OCI-LY3 (cell line): ENCODE measurements around the gene NR1H4.

Experiments
- H2AFZ ChIP-seq: fragments of 200-600, 300-600 bp; shearing (Covaris generic); 2 replicates; pipeline ENCODE4 v1.6.0; 2014; ENCODE audit warnings: antibody characterized with exemption, low read depth, low read length
- H3K27ac ChIP-seq: fragments of 200-600, 300-600 bp; sonication (generic); 2 replicates; pipeline ENCODE4 v1.5.1; 2014; ENCODE audit warnings: mild to moderate bottlenecking, low read length, moderate library complexity, mixed read lengths
- H3K27me3 ChIP-seq: fragments of 200-600, 300-600 bp; sonication (generic); 2 replicates; pipeline ENCODE4 v1.6.1; 2014; ENCODE audit warnings: low read depth, low read length, mixed read lengths
- H3K36me3 ChIP-seq: fragments of 200-600, 300-600 bp; sonication (generic); replicated peaks from 2 replicates; pipeline ENCODE3; 2014; ENCODE audit warnings: low read depth, low read length, mixed read lengths
- H3K4me1 ChIP-seq: fragments of 300-600, 200-600 bp; sonication (generic); 2 replicates; pipeline ENCODE4 v1.6.1; 2014; ENCODE audit warnings: low read length, mixed read lengths
- H3K4me2 ChIP-seq: fragments of 200-600, 300-600 bp; sonication (generic); 2 replicates; pipeline ENCODE4 v1.6.1; 2014; ENCODE audit warnings: low read length, mixed read lengths
- H3K4me3 ChIP-seq: fragments of 300-600, 200-600 bp; sonication (generic); 2 replicates; pipeline ENCODE4 v1.5.1; 2014; ENCODE audit warnings: antibody characterized with exemption, mild to moderate bottlenecking, low read length, moderate library complexity
- H3K79me2 ChIP-seq: fragments of 300-600, 200-600 bp; shearing (Covaris generic); 2 replicates; pipeline ENCODE4 v1.6.1; 2014; ENCODE audit warnings: mild to moderate bottlenecking, low read length, mixed read lengths
- H3K9ac ChIP-seq: fragments of 300-600, 200-600 bp; shearing (Covaris generic); 2 replicates; pipeline ENCODE4 v1.6.0; 2014; ENCODE audit warnings: mild to moderate bottlenecking, low read length, moderate library complexity
- H3K9me3 ChIP-seq: fragments of 200-600, 300-600 bp; shearing (Covaris generic); 2 replicates; pipeline ENCODE4 v1.6.1; 2014; ENCODE audit warnings: low read length, mixed read lengths; ENCODE audit not compliant: insufficient read depth
- H4K20me1 ChIP-seq: fragments of 200-600, 300-600 bp; sonication (generic); 2 replicates; pipeline ENCODE4 v1.6.1; 2016; ENCODE audit warnings: low read length, mixed read lengths; ENCODE audit not compliant: insufficient read depth
- EZH2phosphoT487 ChIP-seq: fragments of 200-600 bp; shearing (Covaris generic); IDR thresholded peaks from 2 replicates; pipeline ENCODE4 v1.6.1; 2018; ENCODE audit warnings: antibody characterized with exemption, mixed run types, low read depth
- TF ChIP-seq, protein P1 (sequence below): fragments of 200-600, 300-600 bp; sonication (generic); IDR thresholded peaks from 2 replicates; pipeline ENCODE4 v1.5.1; 2014; ENCODE audit warnings: antibody characterized with exemption, low read length, low read depth

Gene NR1H4

DNA sequence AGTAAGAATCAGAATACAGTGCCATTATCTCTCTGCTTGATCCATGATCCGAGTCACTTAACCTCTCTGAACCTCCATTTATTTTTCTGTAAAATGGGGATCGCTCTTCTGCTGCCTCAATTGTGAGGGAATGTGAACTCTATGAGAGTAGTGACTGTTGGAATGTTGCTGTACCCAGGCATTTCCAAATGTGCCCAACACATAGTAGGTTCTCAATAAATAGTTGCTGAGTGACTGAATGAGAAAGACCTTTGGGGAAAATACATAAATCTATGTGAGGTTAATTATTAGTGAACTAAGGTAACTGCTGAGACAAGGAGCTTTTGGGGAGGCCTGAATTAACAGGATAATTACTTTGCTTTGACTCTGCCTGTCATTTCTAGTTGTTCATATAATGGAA is 33.9 kb upstream of the NR1H4 start:
- TF ChIP-seq, protein P1, sequence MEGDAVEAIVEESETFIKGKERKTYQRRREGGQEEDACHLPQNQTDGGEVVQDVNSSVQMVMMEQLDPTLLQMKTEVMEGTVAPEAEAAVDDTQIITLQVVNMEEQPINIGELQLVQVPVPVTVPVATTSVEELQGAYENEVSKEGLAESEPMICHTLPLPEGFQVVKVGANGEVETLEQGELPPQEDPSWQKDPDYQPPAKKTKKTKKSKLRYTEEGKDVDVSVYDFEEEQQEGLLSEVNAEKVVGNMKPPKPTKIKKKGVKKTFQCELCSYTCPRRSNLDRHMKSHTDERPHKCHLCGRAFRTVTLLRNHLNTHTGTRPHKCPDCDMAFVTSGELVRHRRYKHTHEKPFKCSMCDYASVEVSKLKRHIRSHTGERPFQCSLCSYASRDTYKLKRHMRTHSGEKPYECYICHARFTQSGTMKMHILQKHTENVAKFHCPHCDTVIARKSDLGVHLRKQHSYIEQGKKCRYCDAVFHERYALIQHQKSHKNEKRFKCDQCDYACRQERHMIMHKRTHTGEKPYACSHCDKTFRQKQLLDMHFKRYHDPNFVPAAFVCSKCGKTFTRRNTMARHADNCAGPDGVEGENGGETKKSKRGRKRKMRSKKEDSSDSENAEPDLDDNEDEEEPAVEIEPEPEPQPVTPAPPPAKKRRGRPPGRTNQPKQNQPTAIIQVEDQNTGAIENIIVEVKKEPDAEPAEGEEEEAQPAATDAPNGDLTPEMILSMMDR: no peak
- no peak for TF ChIP-seq EZH2phosphoT487
- Histone ChIP-seq H3K36me3 (no peaks in the 10 kb centered on the region), H4K20me1 (no peaks in the 10 kb centered on the region), H3K27ac (no peak overlapping the region), H2AFZ (no peak overlapping the region), H3K9ac (no peak overlapping the region), H3K9me3 (no peaks in the 10 kb centered on the region), H3K79me2 (no peaks in the 10 kb centered on the region), H3K27me3 (no peaks in the 10 kb centered on the region; the same call in 1 of the 2 replicates), H3K4me3 (no peak overlapping the region), H3K4me2 (no peak overlapping the region), H3K4me1 (no peaks in the 10 kb centered on the region)

GRCh38 chr12:100442403-100442802 is 31.3 kb upstream of the NR1H4 start:
- Histone ChIP-seq H3K4me2 (no peak overlapping the region), H3K9ac (no peak overlapping the region), H4K20me1 (no peaks in the 10 kb centered on the region), H3K9me3 (no peaks in the 10 kb centered on the region), H3K79me2 (no peaks in the 10 kb centered on the region), H3K27me3 (peaks cover 2% of the 10 kb centered on the region; the same call in 1 of the 2 replicates), H3K4me1 (no peaks in the 10 kb centered on the region), H2AFZ (no peak overlapping the region), H3K36me3 (no peaks in the 10 kb centered on the region), H3K27ac (no peak overlapping the region), H3K4me3 (no peak overlapping the region)
- TF ChIP-seq, protein P1: no peak
- TF ChIP-seq EZH2phosphoT487: no peak

- TF ChIP-seq EZH2phosphoT487: no peak
- TF ChIP-seq, protein P1: no peak
- no peak overlapping the region for H3K4me3 ChIP-seq
- H3K27me3 ChIP-seq: peaks cover 8% of the 10 kb centered on the region; the same call in 1 of the 2 replicates
- no peak overlapping the region for H3K4me2 ChIP-seq
- H3K9ac ChIP-seq: no peak overlapping the region
- no peaks in the 10 kb centered on the region for H3K9me3 ChIP-seq
- H2AFZ ChIP-seq: no peak overlapping the region
- no peaks in the 10 kb centered on the region for H4K20me1 ChIP-seq
- no peaks in the 10 kb centered on the region for H3K79me2 ChIP-seq
- H3K4me1 ChIP-seq: no peaks in the 10 kb centered on the region
- H3K27ac ChIP-seq: no peak overlapping the region
- H3K36me3 ChIP-seq: no peaks in the 10 kb centered on the region
Measured at GRCh38 chr12:100443434-100443833, 30.2 kb upstream of the NR1H4 start.

GRCh38 chr12:100445081-100445481 is 28.6 kb upstream of the NR1H4 start:
- TF ChIP-seq EZH2phosphoT487: no peak
- Histone ChIP-seq H3K27me3 (peaks cover 14% of the 10 kb centered on the region), H3K9me3 (no peaks in the 10 kb centered on the region), H3K36me3 (no peaks in the 10 kb centered on the region), H3K27ac (no peak overlapping the region), H2AFZ (no peak overlapping the region), H3K4me3 (no peak overlapping the region), H3K4me2 (no peak overlapping the region), H3K79me2 (no peaks in the 10 kb centered on the region), H3K9ac (no peak overlapping the region), H3K4me1 (no peaks in the 10 kb centered on the region), H4K20me1 (no peaks in the 10 kb centered on the region)

DNA sequence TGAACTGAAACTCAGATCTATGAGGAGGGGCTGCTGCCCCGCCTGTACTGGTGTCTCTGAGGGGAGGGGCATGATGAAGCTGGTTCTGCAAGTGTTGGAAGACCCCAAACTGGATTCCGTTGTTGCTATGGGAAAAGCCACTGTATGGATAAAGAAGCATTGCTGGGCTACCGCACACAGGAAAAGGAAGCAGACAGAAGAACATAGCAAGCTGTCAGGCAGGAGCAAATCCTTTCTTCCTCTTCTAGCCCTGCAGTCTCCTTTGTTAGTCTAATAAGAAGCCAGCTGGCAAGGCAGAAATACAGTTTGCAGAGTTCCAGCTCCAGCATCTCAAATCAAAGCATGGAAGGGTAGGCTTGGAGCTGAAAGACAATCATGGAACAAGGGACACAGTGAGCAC is 26.3 kb upstream of the NR1H4 start:
- Histone ChIP-seq H3K27ac (no peak overlapping the region), H3K9ac (no peak overlapping the region), H3K4me3 (no peak overlapping the region), H3K4me1 (no peaks in the 10 kb centered on the region), H2AFZ (no peak overlapping the region), H3K36me3 (no peaks in the 10 kb centered on the region), H3K9me3 (no peaks in the 10 kb centered on the region), H3K79me2 (no peaks in the 10 kb centered on the region), H3K4me2 (no peak overlapping the region), H4K20me1 (no peaks in the 10 kb centered on the region), H3K27me3 (peaks cover 26% of the 10 kb centered on the region)
- TF ChIP-seq, protein P1: no peak
- TF ChIP-seq EZH2phosphoT487: no peak
